ENCODE data around the gene TBX15.

Gene TBX15

DNA sequence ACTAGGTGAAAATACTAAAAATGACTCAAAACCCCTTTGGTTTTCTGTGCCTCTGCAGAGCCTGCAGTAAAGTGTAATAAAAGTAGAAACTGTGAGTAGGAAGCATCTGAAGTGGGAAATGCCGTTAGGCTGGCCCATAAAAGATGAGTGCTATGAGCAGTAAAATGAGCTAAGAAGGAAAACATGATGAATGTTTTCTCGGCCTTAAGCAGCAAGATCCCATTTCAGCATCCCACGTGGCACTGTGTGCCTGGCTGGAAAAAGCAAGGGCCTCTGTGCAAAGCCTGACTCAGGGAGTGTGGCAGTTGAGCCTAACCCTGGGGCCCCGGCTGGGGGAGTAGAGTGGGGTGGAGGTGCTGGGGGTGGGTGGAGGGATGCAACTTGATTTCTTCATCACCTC, 109.5 kb downstream of the TBX15 start:
- H3K4me3 ChIP-seq = no peak overlapping the region
- no peaks in the 10 kb centered on the region for H3K9me3 ChIP-seq (ENCODE audit: low read depth, low read length)
- no peak for DNase-seq (ENCODE audit: low read depth, low spot score)
- H3K9ac ChIP-seq (ENCODE audit: insufficient read length) = no peak overlapping the region
- H3K27ac ChIP-seq = no peak overlapping the region
- TF ChIP-seq EZH2 (IDR thresholded peaks at IDR 0.05) = no peak
- TF ChIP-seq POLR2AphosphoS5 (IDR thresholded peaks at IDR 0.05; ENCODE audit: borderline replicate concordance, low read depth, low read length) = no peak
- H3K36me3 ChIP-seq (ENCODE audit: insufficient read depth, low read length) = no peaks in the 10 kb centered on the region

DNA sequence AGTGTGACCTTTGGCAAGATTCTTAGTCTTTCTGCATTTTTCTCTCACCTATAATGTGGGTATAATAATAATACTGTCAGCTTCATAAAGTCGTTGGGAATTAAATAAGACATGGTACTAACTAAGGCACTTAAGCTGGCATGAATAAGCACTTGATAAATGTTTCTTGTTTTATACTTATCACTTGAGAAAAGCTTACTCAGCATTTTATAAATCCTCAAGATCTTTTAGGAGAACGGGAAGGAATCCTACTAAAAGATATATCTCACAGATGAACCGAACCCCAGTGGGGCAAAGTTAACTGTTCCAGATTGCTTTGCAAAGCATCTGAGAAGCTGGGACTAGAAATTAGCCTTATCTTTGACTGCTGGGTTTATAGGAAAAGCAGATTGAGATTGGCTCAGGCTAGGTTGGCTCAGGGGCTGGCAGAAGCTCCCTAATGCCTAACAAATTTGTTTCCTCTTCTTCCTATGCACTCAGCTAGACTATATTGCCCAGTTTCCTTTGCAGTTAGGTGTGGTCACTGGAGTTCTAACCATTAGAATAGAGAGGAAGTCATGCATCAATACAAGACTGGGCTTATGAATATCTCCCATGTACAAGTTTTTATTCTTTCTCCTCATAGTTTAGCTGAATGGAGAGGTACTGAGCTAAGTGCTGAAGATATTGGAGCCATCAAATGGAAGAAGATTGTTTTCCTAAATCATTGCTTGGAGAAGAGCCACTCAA, 110.3 kb downstream of the TBX15 start:
- Histone ChIP-seq H3K27ac (no peak overlapping the region), H3K9ac (ENCODE audit: insufficient read length) (no peak overlapping the region), H3K4me3 (no peak overlapping the region), H3K9me3 (ENCODE audit: low read depth, low read length) (no peaks in the 10 kb centered on the region), H3K36me3 (ENCODE audit: insufficient read depth, low read length) (no peaks in the 10 kb centered on the region)
- TF ChIP-seq FOXP2 (optimal IDR thresholded peaks at IDR 0.05; ENCODE audit: control extremely low read depth, extremely low read length, insufficient read depth) (no peak), EZH2 (IDR thresholded peaks at IDR 0.05) (no peak), POLR2AphosphoS5 (IDR thresholded peaks at IDR 0.05; ENCODE audit: borderline replicate concordance, low read depth, low read length) (no peak)
- DNase-seq (ENCODE audit: low read depth, low spot score) = no peak

DNA sequence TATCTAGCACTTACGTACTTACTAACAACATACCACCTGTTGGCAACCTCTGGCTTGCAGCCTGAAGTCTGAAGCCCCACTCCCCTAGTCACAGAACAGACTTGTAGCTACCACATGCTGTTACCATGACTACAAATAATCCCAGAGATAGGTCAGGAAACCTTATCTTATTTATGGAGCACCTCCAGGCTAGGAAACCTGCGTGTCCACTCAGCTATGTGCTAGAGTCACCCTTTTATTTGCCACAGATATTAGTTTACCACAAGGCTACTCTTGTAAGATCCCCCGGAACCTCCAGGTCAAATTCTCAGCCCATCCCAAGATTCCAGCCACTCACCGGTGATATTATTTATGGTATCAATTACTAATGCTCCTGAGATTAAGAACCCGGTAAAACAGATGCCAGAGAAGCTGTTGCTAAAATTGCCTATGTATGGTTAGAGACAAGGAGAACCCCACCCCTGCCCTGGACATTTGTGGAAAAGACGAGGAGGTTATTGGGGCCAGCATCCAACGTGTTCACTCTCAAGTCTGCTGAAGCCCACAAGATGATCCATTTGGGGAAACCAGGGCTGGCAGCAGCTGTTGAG, 116.5 kb downstream of the TBX15 start:
- Histone ChIP-seq H3K36me3 (ENCODE audit: insufficient read depth, low read length) (no peaks in the 10 kb centered on the region), H3K9me3 (ENCODE audit: low read depth, low read length) (no peaks in the 10 kb centered on the region), H3K4me3 (no peak overlapping the region), H3K9ac (ENCODE audit: insufficient read length) (no peak overlapping the region), H3K27ac (no peak overlapping the region)
- TF ChIP-seq POLR2AphosphoS5 (IDR thresholded peaks at IDR 0.05; ENCODE audit: borderline replicate concordance, low read depth, low read length) (no peak), FOXP2 (optimal IDR thresholded peaks at IDR 0.05; ENCODE audit: control extremely low read depth, extremely low read length, insufficient read depth) (no peak), EZH2 (IDR thresholded peaks at IDR 0.05) (no peak)
- DNase-seq (ENCODE audit: low read depth, low spot score) = no peak

DNA sequence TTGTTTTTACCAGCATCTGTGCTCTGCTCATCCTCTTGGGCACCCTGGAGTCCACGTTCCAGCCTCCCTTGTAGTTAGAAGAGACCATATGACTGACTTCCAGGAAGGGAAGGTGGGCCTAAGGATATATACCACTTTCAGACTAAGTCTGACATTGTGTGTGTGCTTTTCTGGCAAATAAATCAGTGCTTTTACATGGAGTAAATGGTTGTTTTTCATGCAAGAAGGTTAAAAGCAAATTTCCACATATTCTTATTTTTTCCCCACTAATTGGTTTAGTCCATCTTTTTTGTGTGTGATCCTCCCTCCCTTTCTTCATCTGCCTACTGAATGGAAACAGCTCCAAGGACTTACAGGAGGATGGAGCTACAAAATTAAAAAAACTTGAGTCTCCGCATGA, 119.8 kb downstream of the TBX15 start:
- Histone ChIP-seq H3K27ac (no peak overlapping the region), H3K9ac (ENCODE audit: insufficient read length) (no peak overlapping the region), H3K4me3 (no peak overlapping the region), H3K9me3 (ENCODE audit: low read depth, low read length) (no peaks in the 10 kb centered on the region), H3K36me3 (ENCODE audit: insufficient read depth, low read length) (no peaks in the 10 kb centered on the region)
- TF ChIP-seq POLR2AphosphoS5 (IDR thresholded peaks at IDR 0.05; ENCODE audit: borderline replicate concordance, low read depth, low read length) (no peak), EZH2 (IDR thresholded peaks at IDR 0.05) (no peak), FOXP2 (optimal IDR thresholded peaks at IDR 0.05; ENCODE audit: control extremely low read depth, extremely low read length, insufficient read depth) (no peak)
- no peak for DNase-seq (ENCODE audit: low read depth, low spot score)

DNA sequence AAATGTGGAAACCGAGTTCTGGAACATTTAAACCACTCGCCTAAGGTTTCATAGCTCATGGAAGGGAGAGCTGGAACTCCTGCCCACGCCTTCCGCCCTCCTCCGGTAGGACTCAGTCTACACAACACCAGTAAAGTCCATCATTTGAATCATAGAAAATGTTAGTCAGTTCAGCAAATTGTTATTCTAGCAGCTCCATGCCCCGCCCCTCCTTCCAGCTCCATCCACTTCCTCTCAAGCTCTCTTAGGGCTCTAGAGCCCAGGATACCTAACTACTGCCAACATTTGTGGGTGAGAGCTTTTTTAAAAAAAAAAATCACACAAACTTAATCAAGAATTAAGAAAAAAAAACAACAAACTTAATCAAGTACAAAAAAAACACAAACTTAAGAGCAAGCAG, 121.8 kb downstream of the TBX15 start:
- TF ChIP-seq POLR2AphosphoS5 (IDR thresholded peaks at IDR 0.05; ENCODE audit: borderline replicate concordance, low read depth, low read length) (no peak), FOXP2 (optimal IDR thresholded peaks at IDR 0.05; ENCODE audit: control extremely low read depth, extremely low read length, insufficient read depth) (no peak), EZH2 (IDR thresholded peaks at IDR 0.05) (no peak)
- H3K27ac ChIP-seq = no peak overlapping the region
- H3K36me3 ChIP-seq (ENCODE audit: insufficient read depth, low read length) = no peaks in the 10 kb centered on the region
- H3K4me3 ChIP-seq = no peak overlapping the region
- no peaks in the 10 kb centered on the region for H3K9me3 ChIP-seq (ENCODE audit: low read depth, low read length)
- no peak for DNase-seq (ENCODE audit: low read depth, low spot score)
- H3K9ac ChIP-seq (ENCODE audit: insufficient read length) = no peak overlapping the region

DNA sequence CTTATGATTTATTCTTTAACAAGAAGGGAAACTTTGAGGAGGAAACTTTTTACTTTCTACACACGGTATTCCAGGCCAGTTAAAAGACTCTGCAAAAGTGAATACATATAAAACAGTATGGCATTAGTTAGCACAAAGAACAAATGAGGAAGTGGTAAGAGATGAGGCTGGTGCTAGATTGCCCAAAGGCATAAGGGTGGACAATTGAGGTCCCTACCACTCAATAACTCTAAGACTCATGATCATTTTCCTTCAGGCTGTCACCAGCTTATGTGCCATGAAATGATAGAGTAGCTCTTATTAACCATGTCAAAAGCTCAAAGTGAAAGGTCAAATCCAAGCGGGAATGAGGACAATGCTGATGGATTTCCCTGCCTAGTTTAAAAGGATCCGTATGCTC, 124.5 kb downstream of the TBX15 start:
- Histone ChIP-seq H3K9ac (ENCODE audit: insufficient read length) (no peak overlapping the region), H3K36me3 (ENCODE audit: insufficient read depth, low read length) (no peaks in the 10 kb centered on the region), H3K27ac (no peak overlapping the region), H3K4me3 (no peak overlapping the region), H3K9me3 (ENCODE audit: low read depth, low read length) (no peaks in the 10 kb centered on the region)
- no peak for DNase-seq (ENCODE audit: low read depth, low spot score)
- TF ChIP-seq POLR2AphosphoS5 (IDR thresholded peaks at IDR 0.05; ENCODE audit: borderline replicate concordance, low read depth, low read length) = no peak
- no peak for TF ChIP-seq FOXP2 (optimal IDR thresholded peaks at IDR 0.05; ENCODE audit: control extremely low read depth, extremely low read length, insufficient read depth)
- no peak for TF ChIP-seq EZH2 (IDR thresholded peaks at IDR 0.05)

DNA sequence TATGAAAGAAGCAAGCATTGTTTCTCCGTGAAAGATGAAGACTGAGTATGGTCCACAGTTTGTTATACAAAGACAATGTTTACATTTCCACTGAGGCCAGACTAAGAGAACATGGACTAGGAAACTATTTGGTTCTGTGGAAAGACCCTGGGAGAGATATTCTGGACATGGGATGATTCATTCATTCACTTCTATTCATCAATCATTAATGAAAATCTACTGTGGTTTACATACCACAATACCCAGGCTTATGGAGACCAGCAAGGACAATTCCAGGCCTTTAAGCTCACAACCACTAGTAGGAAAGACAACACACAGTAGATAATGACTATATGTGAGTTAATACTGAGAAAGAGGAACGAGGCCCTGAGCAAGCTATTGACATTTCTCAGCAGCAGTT, 125.4 kb downstream of the TBX15 start:
- no peak overlapping the region for H3K27ac ChIP-seq
- no peak for DNase-seq (ENCODE audit: low read depth, low spot score)
- no peaks in the 10 kb centered on the region for H3K36me3 ChIP-seq (ENCODE audit: insufficient read depth, low read length)
- no peak overlapping the region for H3K4me3 ChIP-seq
- no peak for TF ChIP-seq POLR2AphosphoS5 (IDR thresholded peaks at IDR 0.05; ENCODE audit: borderline replicate concordance, low read depth, low read length)
- TF ChIP-seq EZH2 (IDR thresholded peaks at IDR 0.05) = no peak
- TF ChIP-seq FOXP2 (optimal IDR thresholded peaks at IDR 0.05; ENCODE audit: control extremely low read depth, extremely low read length, insufficient read depth) = no peak
- H3K9me3 ChIP-seq (ENCODE audit: low read depth, low read length) = no peaks in the 10 kb centered on the region
- no peak overlapping the region for H3K9ac ChIP-seq (ENCODE audit: insufficient read length)

DNA sequence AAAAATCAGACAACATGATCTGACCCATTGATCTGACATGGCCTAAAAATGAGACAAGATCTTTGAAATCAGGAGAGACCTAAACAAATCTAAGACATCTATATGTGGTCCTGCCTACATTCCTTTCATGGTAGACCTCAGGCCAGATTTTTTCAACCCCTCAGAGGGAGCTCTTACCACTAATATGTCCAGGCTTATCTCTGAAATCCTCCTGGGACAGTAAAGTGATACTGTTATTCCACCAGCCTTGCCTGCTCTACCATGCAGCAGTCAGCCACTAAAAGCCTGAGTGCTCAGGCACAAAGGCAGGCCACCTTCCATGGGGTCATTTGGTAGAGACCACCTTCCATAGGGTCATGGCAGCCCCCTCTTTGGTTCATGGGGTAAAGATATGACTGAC, 126.9 kb downstream of the TBX15 start:
- DNase-seq (ENCODE audit: low read depth, low spot score) = no peak
- H3K27ac ChIP-seq = no peak overlapping the region
- H3K9ac ChIP-seq (ENCODE audit: insufficient read length) = no peak overlapping the region
- TF ChIP-seq POLR2AphosphoS5 (IDR thresholded peaks at IDR 0.05; ENCODE audit: borderline replicate concordance, low read depth, low read length) (no peak), FOXP2 (optimal IDR thresholded peaks at IDR 0.05; ENCODE audit: control extremely low read depth, extremely low read length, insufficient read depth) (no peak), EZH2 (IDR thresholded peaks at IDR 0.05) (no peak)
- no peak overlapping the region for H3K4me3 ChIP-seq
- no peaks in the 10 kb centered on the region for H3K9me3 ChIP-seq (ENCODE audit: low read depth, low read length)
- H3K36me3 ChIP-seq (ENCODE audit: insufficient read depth, low read length) = no peaks in the 10 kb centered on the region

DNA sequence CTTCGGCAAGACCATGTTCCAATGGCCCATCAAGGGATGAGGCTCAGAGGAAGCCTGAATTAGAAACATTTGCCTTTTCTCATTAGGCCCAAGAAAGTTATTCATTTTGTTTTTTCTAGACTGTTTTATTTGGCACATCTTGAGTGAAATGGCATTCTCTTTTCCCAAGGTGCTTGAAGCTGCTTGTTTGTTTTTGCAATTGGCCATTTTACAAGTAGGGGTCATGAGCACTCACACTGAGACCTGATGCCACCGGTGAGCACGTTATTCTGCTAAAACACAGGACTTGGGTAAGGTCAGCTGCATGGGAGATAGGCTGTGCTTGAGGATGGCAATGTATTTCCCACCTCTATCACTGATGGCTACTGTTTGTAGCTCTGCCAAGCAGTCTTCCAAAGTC, 128.1 kb downstream of the TBX15 start:
- Histone ChIP-seq H3K4me3 (no peak overlapping the region), H3K9me3 (ENCODE audit: low read depth, low read length) (no peaks in the 10 kb centered on the region), H3K27ac (no peak overlapping the region), H3K36me3 (ENCODE audit: insufficient read depth, low read length) (no peaks in the 10 kb centered on the region), H3K9ac (ENCODE audit: insufficient read length) (no peak overlapping the region)
- no peak for DNase-seq (ENCODE audit: low read depth, low spot score)
- TF ChIP-seq EZH2 (IDR thresholded peaks at IDR 0.05) = no peak
- no peak for TF ChIP-seq FOXP2 (optimal IDR thresholded peaks at IDR 0.05; ENCODE audit: control extremely low read depth, extremely low read length, insufficient read depth)
- TF ChIP-seq POLR2AphosphoS5 (IDR thresholded peaks at IDR 0.05; ENCODE audit: borderline replicate concordance, low read depth, low read length) = no peak
